ENCODE data around the gene SLX4IP.

DNA sequence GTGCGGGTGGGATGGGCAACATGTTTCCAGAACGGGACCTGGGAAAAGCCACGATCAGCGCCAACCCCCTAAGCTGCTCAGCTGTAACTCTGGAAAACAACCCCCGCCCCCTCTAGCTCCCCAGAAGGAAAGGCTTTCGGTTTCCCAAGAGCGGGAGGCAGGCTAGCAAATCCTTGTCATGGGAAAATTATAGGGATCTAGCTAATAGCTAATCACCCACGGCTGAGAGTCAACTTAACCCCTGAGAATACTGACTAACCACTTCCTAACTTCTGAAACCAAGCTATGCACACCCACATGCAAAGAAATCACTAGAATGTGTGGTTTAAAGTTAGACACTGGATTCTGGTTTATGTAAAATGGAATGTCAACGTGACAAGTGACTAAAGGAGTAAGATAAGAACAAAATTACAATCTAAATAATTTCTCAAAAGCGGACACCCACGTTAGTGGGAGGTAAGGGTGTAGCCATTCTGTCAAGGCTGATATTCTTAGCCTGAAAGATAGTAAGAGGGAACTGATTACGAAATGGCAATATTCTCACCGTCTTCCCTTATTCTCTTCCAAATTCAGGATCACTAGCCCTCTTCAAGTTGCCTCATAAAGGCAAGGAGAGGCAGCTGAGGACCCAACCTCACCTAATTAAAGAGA, 218.6 kb downstream of the SLX4IP start:
- TF ChIP-seq, protein P1, sequence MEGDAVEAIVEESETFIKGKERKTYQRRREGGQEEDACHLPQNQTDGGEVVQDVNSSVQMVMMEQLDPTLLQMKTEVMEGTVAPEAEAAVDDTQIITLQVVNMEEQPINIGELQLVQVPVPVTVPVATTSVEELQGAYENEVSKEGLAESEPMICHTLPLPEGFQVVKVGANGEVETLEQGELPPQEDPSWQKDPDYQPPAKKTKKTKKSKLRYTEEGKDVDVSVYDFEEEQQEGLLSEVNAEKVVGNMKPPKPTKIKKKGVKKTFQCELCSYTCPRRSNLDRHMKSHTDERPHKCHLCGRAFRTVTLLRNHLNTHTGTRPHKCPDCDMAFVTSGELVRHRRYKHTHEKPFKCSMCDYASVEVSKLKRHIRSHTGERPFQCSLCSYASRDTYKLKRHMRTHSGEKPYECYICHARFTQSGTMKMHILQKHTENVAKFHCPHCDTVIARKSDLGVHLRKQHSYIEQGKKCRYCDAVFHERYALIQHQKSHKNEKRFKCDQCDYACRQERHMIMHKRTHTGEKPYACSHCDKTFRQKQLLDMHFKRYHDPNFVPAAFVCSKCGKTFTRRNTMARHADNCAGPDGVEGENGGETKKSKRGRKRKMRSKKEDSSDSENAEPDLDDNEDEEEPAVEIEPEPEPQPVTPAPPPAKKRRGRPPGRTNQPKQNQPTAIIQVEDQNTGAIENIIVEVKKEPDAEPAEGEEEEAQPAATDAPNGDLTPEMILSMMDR (conservative IDR thresholded peaks at IDR 0.05 in 1 of 2, IDR thresholded peaks at IDR 0.05 in 1 of 2; ENCODE audit: extremely low read depth in 1 of 2, insufficient read depth in 1 of 2, low read depth in 1 of 2, low read length in 2 of 2) = no peak
- TF ChIP-seq EZH2 (IDR thresholded peaks at IDR 0.05; ENCODE audit: borderline replicate concordance, low read length) = no peak
